AG09309 (cell line): ENCODE data around the gene RADIL.

Experiments used
- DNase-seq: peaks from one replicate; pipeline ENCODE4 v3.0.0-alpha.2; 2010; ENCODE audit warnings: low read depth
- H3K4me3 ChIP-seq: 2 replicates; pipeline ENCODE4 v1.5.1; 2011; ENCODE audit warnings: mild to moderate bottlenecking, low read depth, low read length, moderate library complexity; ENCODE audit not compliant: control insufficient read depth
- TF ChIP-seq, protein P1 (sequence below): IDR thresholded peaks from 2 replicates; pipeline ENCODE4 v1.5.1; 2011; ENCODE audit warnings: mild to moderate bottlenecking, low read depth, low read length, inconsistent platforms; ENCODE audit not compliant: insufficient read depth, control insufficient read depth; ENCODE audit errors: missing control alignments

Gene RADIL

DNA sequence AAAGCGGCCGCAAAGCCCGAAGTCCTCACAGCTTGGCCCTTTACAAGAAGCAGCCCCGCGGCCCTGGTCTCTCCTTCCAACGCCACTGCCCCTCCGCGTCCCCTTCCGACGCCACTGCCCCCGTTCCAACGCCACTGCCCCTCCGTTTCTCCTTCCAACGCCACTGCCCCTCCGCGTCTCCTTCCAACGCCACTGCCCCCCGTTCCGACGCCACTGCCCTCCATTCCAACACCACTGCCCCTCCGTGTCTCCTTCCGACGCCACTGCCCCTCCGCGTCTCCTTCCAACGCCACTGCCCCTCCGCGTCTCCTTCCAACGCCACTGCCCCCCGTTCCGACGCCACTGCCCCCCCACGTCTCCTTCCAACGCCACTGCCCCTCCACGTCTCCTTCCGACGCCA is 75.0 kb downstream of the RADIL start:
- TF ChIP-seq, protein P1, sequence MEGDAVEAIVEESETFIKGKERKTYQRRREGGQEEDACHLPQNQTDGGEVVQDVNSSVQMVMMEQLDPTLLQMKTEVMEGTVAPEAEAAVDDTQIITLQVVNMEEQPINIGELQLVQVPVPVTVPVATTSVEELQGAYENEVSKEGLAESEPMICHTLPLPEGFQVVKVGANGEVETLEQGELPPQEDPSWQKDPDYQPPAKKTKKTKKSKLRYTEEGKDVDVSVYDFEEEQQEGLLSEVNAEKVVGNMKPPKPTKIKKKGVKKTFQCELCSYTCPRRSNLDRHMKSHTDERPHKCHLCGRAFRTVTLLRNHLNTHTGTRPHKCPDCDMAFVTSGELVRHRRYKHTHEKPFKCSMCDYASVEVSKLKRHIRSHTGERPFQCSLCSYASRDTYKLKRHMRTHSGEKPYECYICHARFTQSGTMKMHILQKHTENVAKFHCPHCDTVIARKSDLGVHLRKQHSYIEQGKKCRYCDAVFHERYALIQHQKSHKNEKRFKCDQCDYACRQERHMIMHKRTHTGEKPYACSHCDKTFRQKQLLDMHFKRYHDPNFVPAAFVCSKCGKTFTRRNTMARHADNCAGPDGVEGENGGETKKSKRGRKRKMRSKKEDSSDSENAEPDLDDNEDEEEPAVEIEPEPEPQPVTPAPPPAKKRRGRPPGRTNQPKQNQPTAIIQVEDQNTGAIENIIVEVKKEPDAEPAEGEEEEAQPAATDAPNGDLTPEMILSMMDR = no peak
- no peak for DNase-seq
- no peak overlapping the region for H3K4me3 ChIP-seq

DNA sequence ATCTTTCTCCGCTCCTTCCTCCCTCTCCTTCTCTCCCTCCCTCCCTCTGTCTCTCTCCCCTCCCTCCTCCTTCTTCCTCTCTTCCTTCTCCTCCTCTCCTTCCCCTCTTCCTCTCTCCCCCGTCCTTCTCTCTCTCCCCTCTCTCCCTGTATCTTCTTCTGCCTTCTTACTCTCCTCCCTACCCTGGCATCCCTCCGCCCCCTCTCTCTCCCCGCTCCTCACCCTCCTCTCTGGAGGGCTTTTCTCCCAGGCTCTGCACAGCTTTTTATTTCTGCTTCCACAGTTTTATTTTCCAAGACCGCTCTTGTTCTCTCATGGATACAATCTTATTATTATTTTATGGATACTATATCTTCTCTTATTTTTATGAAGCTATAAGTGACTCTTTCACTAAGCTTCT is 75.5 kb downstream of the RADIL start:
- TF ChIP-seq, protein P1 = no peak
- no peak for DNase-seq

DNA sequence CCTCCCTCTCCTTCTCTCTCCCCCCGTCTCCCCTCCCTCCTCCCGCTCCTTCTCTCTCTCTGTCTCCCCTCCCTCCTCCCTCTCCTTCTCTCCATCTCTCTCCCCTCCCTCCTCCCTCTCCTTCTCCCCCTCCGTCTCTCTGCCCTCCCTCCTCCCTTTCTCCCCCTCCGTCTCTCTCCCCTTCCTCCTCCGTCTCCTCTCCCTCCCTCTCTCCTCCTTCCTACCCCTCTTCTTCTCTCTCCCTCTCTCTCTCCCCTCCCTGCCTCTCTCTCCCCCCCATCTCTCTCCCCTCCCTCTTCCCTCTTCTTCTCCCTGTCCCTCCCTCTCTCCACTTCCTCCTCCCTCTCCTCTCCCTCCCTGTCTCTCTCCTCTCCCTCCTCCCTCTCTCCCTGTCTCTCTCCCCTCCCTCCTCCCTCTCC is 75.9 kb downstream of the RADIL start:
- no peak overlapping the region for H3K4me3 ChIP-seq
- DNase-seq = no peak
- TF ChIP-seq, protein P1 = no peak

More for the DNA sequence above, 75.5 kb downstream of the RADIL start:
- H3K4me3 ChIP-seq = no peak overlapping the region

DNA sequence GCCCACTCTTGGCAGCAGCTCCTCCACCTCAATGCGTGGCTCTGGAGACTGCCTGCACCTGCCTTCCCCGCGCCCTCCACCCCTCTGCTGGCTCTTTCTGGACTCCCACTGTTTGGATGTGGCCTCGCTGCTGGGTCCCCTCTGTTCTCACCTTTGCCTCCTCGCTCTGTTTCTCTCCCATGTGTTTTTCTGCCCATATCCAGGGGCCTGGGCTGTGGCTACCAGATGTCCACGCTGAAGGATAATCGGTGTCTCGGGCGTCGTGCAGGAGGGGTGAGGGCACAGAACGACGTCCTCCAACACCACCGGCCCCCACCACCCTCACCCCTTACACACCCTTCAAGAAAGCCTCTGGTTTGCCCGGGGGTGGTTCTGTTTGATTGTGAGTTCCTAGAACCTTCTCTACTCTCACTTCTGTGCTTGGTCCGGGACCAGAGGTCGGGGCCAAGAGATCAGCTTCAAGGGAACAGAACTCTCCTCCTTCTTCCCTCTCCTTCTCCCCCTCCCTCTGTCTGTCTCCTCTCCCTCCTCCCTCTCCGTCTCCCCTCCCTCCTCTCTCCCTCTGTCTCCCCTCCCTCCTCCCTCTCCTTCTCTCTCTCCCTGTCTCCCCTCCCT is 76.4 kb downstream of the RADIL start:
- TF ChIP-seq, protein P1 = no peak
- no peak overlapping the region for H3K4me3 ChIP-seq
- DNase-seq = no peak

DNA sequence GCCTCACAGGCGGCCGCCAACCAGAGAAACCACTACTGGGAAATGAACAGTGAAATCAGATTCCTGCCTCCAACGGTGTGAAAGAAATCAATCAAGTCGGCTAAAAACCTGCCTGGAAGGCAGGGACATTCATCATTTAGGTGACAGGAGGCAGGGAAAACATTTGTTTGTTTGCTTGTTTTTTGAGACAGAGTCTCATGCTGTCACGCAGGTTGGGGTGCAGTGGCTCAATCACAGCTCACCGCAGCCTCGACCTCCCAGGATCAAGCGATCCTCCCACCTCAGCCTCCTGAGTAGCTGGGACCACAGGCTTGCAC is 77.6 kb downstream of the RADIL start:
- no peak overlapping the region for H3K4me3 ChIP-seq
- no peak for DNase-seq
- TF ChIP-seq, protein P1 = no peak

DNA sequence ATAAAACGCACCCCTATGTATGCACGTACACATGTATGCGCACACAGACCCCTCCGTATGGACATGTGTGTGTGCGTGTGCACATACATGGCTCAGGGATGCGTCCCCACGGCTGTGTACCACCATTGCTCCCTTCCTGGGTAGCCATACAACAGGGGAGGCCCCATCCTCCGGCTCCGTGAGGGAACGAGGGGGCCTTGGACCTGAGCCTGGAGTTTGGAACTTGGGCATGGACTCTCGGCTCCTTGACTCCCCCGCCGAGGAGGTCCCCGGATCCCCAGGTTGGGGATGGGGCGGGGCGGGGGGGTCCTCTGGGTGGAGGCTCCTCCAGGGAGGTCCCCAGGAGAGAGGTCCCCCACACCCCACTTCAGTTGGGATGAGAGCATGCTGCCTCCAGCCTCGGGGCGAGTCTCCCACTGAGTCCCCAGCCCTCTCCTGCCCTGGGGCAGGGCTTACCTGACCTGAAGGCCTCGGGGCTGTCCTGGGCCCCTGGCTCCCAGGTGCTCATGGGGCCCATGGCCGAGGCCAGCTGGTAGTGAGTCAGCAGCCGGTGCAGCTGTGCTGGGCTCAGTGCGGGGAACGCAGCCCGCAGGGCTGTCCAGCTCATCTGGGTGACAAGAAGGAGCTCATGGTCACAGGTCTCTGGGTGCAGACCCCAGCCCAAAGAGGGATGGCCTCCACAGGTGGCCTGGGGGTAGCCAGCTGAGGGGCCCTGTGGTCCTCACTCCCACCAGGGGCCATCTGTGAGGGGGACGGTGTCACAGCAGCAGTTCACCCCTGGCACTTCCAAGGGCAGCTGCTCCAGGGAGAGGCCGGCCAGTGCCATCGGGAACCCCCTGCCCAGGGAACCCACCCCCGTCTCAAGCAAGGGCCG is 78.2 kb downstream of the RADIL start:
- DNase-seq = no peak
- no peak overlapping the region for H3K4me3 ChIP-seq
- TF ChIP-seq, protein P1 = no peak
